ENCODE results near the gene TRIO. TPM values are rescaled to one million over a fixed set of nuclear protein-coding genes. Genes with fewer than 3 reads are reported as not detected.

Gene TRIO
- total and polyA plus RNA-seq, 2 donors (not counting 3 experiments of a cell fraction or from before 2014, with no cell fraction given): 82.9 to 248 TPM

DNA sequence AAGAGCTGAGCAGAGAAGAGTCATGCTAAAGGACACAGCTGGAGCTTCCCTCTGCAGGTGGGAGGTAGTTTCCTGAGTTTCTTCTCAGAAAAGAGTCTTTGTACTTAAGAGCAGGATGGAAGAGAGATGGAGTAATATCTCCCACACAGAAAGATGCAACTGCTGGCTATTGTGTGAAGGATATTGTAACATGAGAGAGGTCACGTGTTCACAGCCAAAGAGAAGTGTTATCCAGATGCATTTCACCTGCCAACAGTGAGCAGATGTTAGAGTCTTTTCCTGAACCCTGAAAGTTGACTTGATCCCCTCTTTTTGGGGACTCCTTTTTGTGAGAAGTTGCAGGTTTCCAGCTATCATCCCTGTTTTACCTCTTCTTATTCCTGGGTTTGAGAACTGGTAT lies 14.0 kb upstream of the TRIO start:
- BruUV-seq (replicated peaks): no TSS peak
- H3K36me3 ChIP-seq (ENCODE audit: control insufficient read depth in 2 of 2, extremely low read depth in 1 of 2, insufficient read depth in 2 of 2, low read length in 2 of 2): no peaks in the 10 kb centered on the region
- H3K4me1 ChIP-seq (ENCODE audit: control insufficient read depth, extremely low read depth, insufficient read depth, low read length): no peaks in the 10 kb centered on the region
- no peak overlapping the region for H3K27ac ChIP-seq (ENCODE audit: insufficient read depth, low read depth, low read length)
- H2AFZ ChIP-seq (ENCODE audit: low read depth, low read length): no peak overlapping the region
- no peak for FAIRE-seq
- no peak overlapping the region for H3K4me3 ChIP-seq (replicated peaks in 1 of 3; ENCODE audit: insufficient read depth in 1 of 3, low read depth in 1 of 3, low read length in 3 of 3)
- ChIA-PET CTCF (interaction anchor here (2.3 kb wide), 1 partner anchor 10 kb away, joined by 7 read pairs; no protein-coding TSS in a partner anchor), POLR2A (interaction anchor here (0.6 kb wide), 1 partner anchor 8 kb away, joined by 5 read pairs; no protein-coding TSS in a partner anchor)
- H3K9me3 ChIP-seq (replicated peaks; ENCODE audit: control insufficient read depth, insufficient read depth, low read length): no peaks in the 10 kb centered on the region
- H3K4me2 ChIP-seq (ENCODE audit: insufficient read depth, low read length): no peak overlapping the region
- no peak for DNase-seq (ENCODE audit: low read depth, low spot score)
- H3K79me2 ChIP-seq (ENCODE audit: control insufficient read depth, insufficient read depth, low read length): no peaks in the 10 kb centered on the region
- no peaks in the 10 kb centered on the region for H3K9me1 ChIP-seq (replicated peaks; ENCODE audit: control insufficient read depth, extremely low read depth, insufficient read depth, low read length)
- H4K20me1 ChIP-seq (replicated peaks; ENCODE audit: control insufficient read depth, extremely low read depth, insufficient read depth, low read length): no peaks in the 10 kb centered on the region
- no peak overlapping the region for H3K9ac ChIP-seq (replicated peaks; ENCODE audit: extremely low read depth, insufficient read depth, low read length)
- intact Hi-C loops (cut with micrococcal nuclease): no loop called here
- H3K27me3 ChIP-seq (ENCODE audit: control insufficient read depth in 2 of 2, insufficient read depth in 2 of 2, low read length in 2 of 2): peaks cover 13 to 16% of the 10 kb centered on the region in 2 experiments
- TF ChIP-seq, protein P1, sequence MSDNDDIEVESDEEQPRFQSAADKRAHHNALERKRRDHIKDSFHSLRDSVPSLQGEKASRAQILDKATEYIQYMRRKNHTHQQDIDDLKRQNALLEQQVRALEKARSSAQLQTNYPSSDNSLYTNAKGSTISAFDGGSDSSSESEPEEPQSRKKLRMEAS (IDR thresholded peaks at IDR 0.05; ENCODE audit: insufficient read depth, insufficient read length): no peak
- TF ChIP-seq JUN (IDR thresholded peaks at IDR 0.05; ENCODE audit: borderline replicate concordance, insufficient read depth, insufficient read length, low read depth): no peak
- no peak for TF ChIP-seq FOS (IDR thresholded peaks at IDR 0.05; ENCODE audit: borderline replicate concordance, insufficient read depth, low read length)
- TF ChIP-seq EZH2 (IDR thresholded peaks at IDR 0.05; ENCODE audit: borderline replicate concordance, low read depth, low read length, severe bottlenecking): no peak
- TF ChIP-seq POLR2A (IDR thresholded peaks at IDR 0.05; ENCODE audit: low read depth, low read length): no peak
- TF ChIP-seq POLR2AphosphoS5 (IDR thresholded peaks at IDR 0.05; ENCODE audit: insufficient read depth, low read depth, low read length): no peak
- TF ChIP-seq MYC (IDR thresholded peaks at IDR 0.05; ENCODE audit: low read depth, low read length): no peak
- TF ChIP-seq, protein P2, sequence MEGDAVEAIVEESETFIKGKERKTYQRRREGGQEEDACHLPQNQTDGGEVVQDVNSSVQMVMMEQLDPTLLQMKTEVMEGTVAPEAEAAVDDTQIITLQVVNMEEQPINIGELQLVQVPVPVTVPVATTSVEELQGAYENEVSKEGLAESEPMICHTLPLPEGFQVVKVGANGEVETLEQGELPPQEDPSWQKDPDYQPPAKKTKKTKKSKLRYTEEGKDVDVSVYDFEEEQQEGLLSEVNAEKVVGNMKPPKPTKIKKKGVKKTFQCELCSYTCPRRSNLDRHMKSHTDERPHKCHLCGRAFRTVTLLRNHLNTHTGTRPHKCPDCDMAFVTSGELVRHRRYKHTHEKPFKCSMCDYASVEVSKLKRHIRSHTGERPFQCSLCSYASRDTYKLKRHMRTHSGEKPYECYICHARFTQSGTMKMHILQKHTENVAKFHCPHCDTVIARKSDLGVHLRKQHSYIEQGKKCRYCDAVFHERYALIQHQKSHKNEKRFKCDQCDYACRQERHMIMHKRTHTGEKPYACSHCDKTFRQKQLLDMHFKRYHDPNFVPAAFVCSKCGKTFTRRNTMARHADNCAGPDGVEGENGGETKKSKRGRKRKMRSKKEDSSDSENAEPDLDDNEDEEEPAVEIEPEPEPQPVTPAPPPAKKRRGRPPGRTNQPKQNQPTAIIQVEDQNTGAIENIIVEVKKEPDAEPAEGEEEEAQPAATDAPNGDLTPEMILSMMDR (IDR thresholded peaks at IDR 0.05; ENCODE audit: extremely low read depth in 1 of 2, insufficient read depth in 1 of 2, low read depth in 1 of 2, low read length in 2 of 2): no peak
- no peak for TF ChIP-seq GATA2 (IDR thresholded peaks at IDR 0.05; ENCODE audit: insufficient read depth, insufficient read length, low read depth, low read length)
- dilution Hi-C loops (cut with MboI; ENCODE audit: extremely low pct_ligation_motif_present, low sequenced_read_pairs): loop anchor here (25.0 kb wide), 1 partner anchor 133 kb away; no protein-coding TSS in a partner anchor
